A549 (cell line): ENCODE results near the gene MRPL53. TPM values are rescaled to one million over a fixed set of nuclear protein-coding genes. Genes with fewer than 3 reads are reported as not detected.

ENCODE experiments used
- ATAC-seq, 2 experiments: fragments of 200-7000 bp in 1 of 2; fragments of >200 bp in 1 of 2; cut with Nextera tagmentation in 1 of 2; cut with Tn5 transposase in 1 of 2; 3 replicates each; pipeline versions ENCODE4 v1.8.0 to v1.9.1; 2018 to 2020; ENCODE audit warnings: mild to moderate bottlenecking in 1 of 2, moderate library complexity in 1 of 2
- CTCF ChIA-PET: fragments of 300-600 bp; sonication (Branson Sonifier 250); formaldehyde crosslinking; extraction: SDS; loops from one replicate; lab custom pipeline; 2021; ENCODE audit warnings: antibody characterized with exemption, inconsistent platforms; lab: Yijun Ruan, JAX
- POLR2A ChIA-PET: fragments of 350-600 bp; formaldehyde crosslinking; extraction: SDS; loops from one replicate; lab custom pipeline; 2021; ENCODE audit warnings: antibody characterized with exemption, inconsistent platforms; lab: Yijun Ruan, JAX
- DNase-seq, 2 experiments: peaks; one replicate each; pipeline versions ENCODE4 v3.0.0 to v3.0.0-alpha.2; 2011 to 2016; ENCODE audit warnings: low read depth in 1 of 2, low spot score in 1 of 2
- FAIRE-seq: peaks from 2 replicates; lab custom pipeline; 2011; peaks lifted over from hg19 to GRCh38; lab: Jason Lieb, UNC
- H3K27ac ChIP-seq, 2 experiments: fragments of >200 bp; sonication (Bioruptor Twin); formaldehyde crosslinking; 3 replicates each; pipeline ENCODE4 v1.5.1; 2016 to 2017
- H3K4me1 ChIP-seq: fragments of >200 bp; sonication (Bioruptor Twin); formaldehyde crosslinking; 3 replicates; pipeline ENCODE4 v1.6.1; 2016
- H3K4me2 ChIP-seq: fragments of >200 bp; sonication (Bioruptor Twin); formaldehyde crosslinking; 3 replicates; pipeline ENCODE4 v1.6.1; 2016
- H3K4me3 ChIP-seq: fragments of >200 bp; sonication (Bioruptor Twin); formaldehyde crosslinking; 3 replicates; pipeline ENCODE4 v1.5.1; 2016
- H3K9me3 ChIP-seq: fragments of >200 bp; sonication (Bioruptor Twin); formaldehyde crosslinking; 3 replicates; pipeline ENCODE4 v1.6.1; 2016
- BCL3 ChIP-seq: fragments of >200 bp; sonication (Bioruptor Twin); formaldehyde crosslinking; IDR thresholded peaks from 3 replicates; pipeline ENCODE4 v1.6.1; 2016
- CBX2 ChIP-seq: fragments of 200-600 bp; sonication (generic); IDR thresholded peaks from 2 replicates; pipeline ENCODE4 v1.6.1; 2016; ENCODE audit warnings: low read depth, mild to moderate bottlenecking, borderline replicate concordance
- CEBPB ChIP-seq, 2 experiments: fragments of >200 bp in 1 of 2; sonication (Bioruptor Twin) in 1 of 2; formaldehyde crosslinking in 1 of 2; IDR thresholded peaks; 2 replicates each; pipeline ENCODE4 v1.6.1; 2012 to 2016
- CHD2 ChIP-seq: fragments of 150-350 bp; IDR thresholded peaks from 2 replicates; pipeline ENCODE4 v1.6.1; 2014; ENCODE audit warnings: low read length; ENCODE audit not compliant: partially characterized antibody
- EHMT2 ChIP-seq: fragments of 200-600 bp; sonication (generic); IDR thresholded peaks from 2 replicates; pipeline ENCODE4 v1.6.1; 2016; ENCODE audit warnings: antibody characterized with exemption, low read depth, mild to moderate bottlenecking, moderate library complexity
- EP300 ChIP-seq, 2 experiments: fragments of >200 bp; sonication (Bioruptor Twin); formaldehyde crosslinking; IDR thresholded peaks; 2 replicates in 1 of 2; 3 replicates in 1 of 2; pipeline ENCODE4 v1.6.1; 2016 to 2017
- FOSB ChIP-seq: fragments of 250-450 bp; sonication (Bioruptor Pico); IDR thresholded peaks from 2 replicates; pipeline ENCODE4 v1.5.0; 2020; ENCODE audit warnings: mild to moderate bottlenecking, moderate library complexity
- GATA3 ChIP-seq: IDR thresholded peaks from 2 replicates; pipeline ENCODE4 v1.6.1; 2012; ENCODE audit warnings: borderline replicate concordance
- HDAC2 ChIP-seq: fragments of 200-600 bp; sonication (generic); IDR thresholded peaks from 2 replicates; pipeline ENCODE4 v1.6.1; 2016
- HEYL ChIP-seq: fragments of 250-450 bp; sonication (Bioruptor Pico); IDR thresholded peaks from 2 replicates; pipeline ENCODE4 v1.8.0; 2021; ENCODE audit warnings: mild to moderate bottlenecking, moderate library complexity
- HMGXB4 ChIP-seq: fragments of 250-450 bp; sonication (Bioruptor Pico); IDR thresholded peaks from 2 replicates; pipeline ENCODE4 v1.5.0; 2021; ENCODE audit warnings: mild to moderate bottlenecking, moderate library complexity, borderline replicate concordance
- HOXA7 ChIP-seq: fragments of 250-450 bp; sonication (Bioruptor Pico); IDR thresholded peaks from 2 replicates; pipeline ENCODE4 v1.5.0; 2020; ENCODE audit warnings: mild to moderate bottlenecking, moderate library complexity
- HOXB13 ChIP-seq: fragments of 250-450 bp; sonication (Bioruptor Pico); IDR thresholded peaks from 2 replicates; pipeline ENCODE4 v1.5.0; 2020; ENCODE audit warnings: low read depth, mild to moderate bottlenecking, moderate library complexity
- HOXB5 ChIP-seq: fragments of 250-450 bp; sonication (Bioruptor Pico); IDR thresholded peaks from 2 replicates; pipeline ENCODE4 v1.5.0; 2020; ENCODE audit warnings: mild to moderate bottlenecking, moderate library complexity
- JUN ChIP-seq, 2 experiments: fragments of >200 bp; sonication (Bioruptor Twin); formaldehyde crosslinking; IDR thresholded peaks; 2 replicates in 1 of 2; 3 replicates in 1 of 2; pipeline ENCODE4 v1.6.1; 2016 to 2017
- KDM5A ChIP-seq: fragments of 200-600 bp; sonication (generic); IDR thresholded peaks from 2 replicates; pipeline ENCODE4 v1.6.1; 2016; ENCODE audit warnings: antibody characterized with exemption, mild to moderate bottlenecking
- MAFK ChIP-seq: fragments of 450-650 bp; IDR thresholded peaks from 2 replicates; pipeline ENCODE4 v1.6.1; 2014; ENCODE audit not compliant: partially characterized antibody
- MAX ChIP-seq: IDR thresholded peaks from 2 replicates; pipeline ENCODE4 v1.6.1; 2012
- MYC ChIP-seq: IDR thresholded peaks from 2 replicates; pipeline ENCODE4 v1.6.1; 2012; ENCODE audit warnings: mild to moderate bottlenecking, inconsistent platforms, low read length, improper control_type of control experiment, borderline replicate concordance
- NFE2L2 ChIP-seq: fragments of 150-350 bp; conservative IDR thresholded peaks from 2 replicates; pipeline ENCODE4 v1.6.1; 2014; ENCODE audit warnings: low read length
- NPAS2 ChIP-seq: fragments of 250-450 bp; sonication (Bioruptor Pico); IDR thresholded peaks from 2 replicates; pipeline ENCODE4 v1.8.0; 2022; ENCODE audit warnings: mild to moderate bottlenecking, moderate library complexity, borderline replicate concordance
- NR3C1 ChIP-seq: fragments of >200 bp; sonication (Bioruptor Twin); formaldehyde crosslinking; IDR thresholded peaks from 3 replicates; pipeline ENCODE4 v1.6.1; 2017
- PHF8 ChIP-seq: fragments of 200-600 bp; sonication (generic); IDR thresholded peaks from 2 replicates; pipeline ENCODE4 v1.6.1; 2016; ENCODE audit warnings: low read depth, mild to moderate bottlenecking, antibody characterized with exemption, moderate library complexity, borderline replicate concordance
- POLR2A ChIP-seq: IDR thresholded peaks from 2 replicates; pipeline ENCODE4 v1.6.1; 2012; ENCODE audit warnings: mild to moderate bottlenecking, low read length
- RAD21 ChIP-seq, 2 experiments: fragments of >200 bp in 1 of 2; sonication (Bioruptor Twin) in 1 of 2; formaldehyde crosslinking in 1 of 2; IDR thresholded peaks in 1 of 2; conservative IDR thresholded peaks in 1 of 2; 2 replicates in 1 of 2; 3 replicates in 1 of 2; pipeline ENCODE4 v1.6.1; 2012 to 2018; ENCODE audit warnings: inconsistent platforms in 1 of 2
- SMC3 ChIP-seq: fragments of >200 bp; sonication (Bioruptor Twin); formaldehyde crosslinking; IDR thresholded peaks from 3 replicates; pipeline ENCODE4 v1.6.1; 2018; ENCODE audit warnings: inconsistent platforms
- ZFP36 ChIP-seq: fragments of 450-650 bp; IDR thresholded peaks from 2 replicates; pipeline ENCODE4 v1.6.1; 2014; ENCODE audit warnings: borderline replicate concordance; ENCODE audit not compliant: partially characterized antibody
- WGBS: methylation state at CpG from one replicate; pipeline ENCODE4 v1.1.6; 2017; ENCODE audit errors: missing lambda C conversion rate; 5-methylcytosine and 5-hydroxymethylcytosine counted together
- polyA plus RNA-seq, 4 experiments: library from polyadenylated mRNA; depleted of rRNA in 3 of 4; stranded (reverse); fragments of >200 nt; fragmentation: RNase III in 1 of 4; extraction: RNeasy Plus Mini Kit Qiagen cat#74134 plus additional on column Dnase treatment in 1 of 4; gene quantifications; 2 replicates in 3 of 4; 3 replicates in 1 of 4; pipeline ENCODE4 v1.2.3, GENCODE V29; 2011 to 2017
- TF ChIP-seq, protein P1 (sequence below): fragments of 250-450 bp; sonication (Bioruptor Pico); IDR thresholded peaks from 2 replicates; pipeline ENCODE4 v1.5.0; 2020; ENCODE audit warnings: low read depth, mild to moderate bottlenecking, moderate library complexity
- TF ChIP-seq, protein P2 (sequence below): fragments of 200-600 bp; sonication (generic); IDR thresholded peaks from 2 replicates; pipeline ENCODE4 v1.6.1; 2016; ENCODE audit warnings: antibody characterized with exemption, mild to moderate bottlenecking, moderate library complexity
- TF ChIP-seq, protein P3 (sequence below): IDR thresholded peaks from 2 replicates; pipeline ENCODE4 v1.6.1; 2012

MRPL53 gene
- polyA plus RNA-seq, 2 of the 4 experiments (the other 2 are of a cell fraction), result 68.8 to 229 TPM

DNA sequence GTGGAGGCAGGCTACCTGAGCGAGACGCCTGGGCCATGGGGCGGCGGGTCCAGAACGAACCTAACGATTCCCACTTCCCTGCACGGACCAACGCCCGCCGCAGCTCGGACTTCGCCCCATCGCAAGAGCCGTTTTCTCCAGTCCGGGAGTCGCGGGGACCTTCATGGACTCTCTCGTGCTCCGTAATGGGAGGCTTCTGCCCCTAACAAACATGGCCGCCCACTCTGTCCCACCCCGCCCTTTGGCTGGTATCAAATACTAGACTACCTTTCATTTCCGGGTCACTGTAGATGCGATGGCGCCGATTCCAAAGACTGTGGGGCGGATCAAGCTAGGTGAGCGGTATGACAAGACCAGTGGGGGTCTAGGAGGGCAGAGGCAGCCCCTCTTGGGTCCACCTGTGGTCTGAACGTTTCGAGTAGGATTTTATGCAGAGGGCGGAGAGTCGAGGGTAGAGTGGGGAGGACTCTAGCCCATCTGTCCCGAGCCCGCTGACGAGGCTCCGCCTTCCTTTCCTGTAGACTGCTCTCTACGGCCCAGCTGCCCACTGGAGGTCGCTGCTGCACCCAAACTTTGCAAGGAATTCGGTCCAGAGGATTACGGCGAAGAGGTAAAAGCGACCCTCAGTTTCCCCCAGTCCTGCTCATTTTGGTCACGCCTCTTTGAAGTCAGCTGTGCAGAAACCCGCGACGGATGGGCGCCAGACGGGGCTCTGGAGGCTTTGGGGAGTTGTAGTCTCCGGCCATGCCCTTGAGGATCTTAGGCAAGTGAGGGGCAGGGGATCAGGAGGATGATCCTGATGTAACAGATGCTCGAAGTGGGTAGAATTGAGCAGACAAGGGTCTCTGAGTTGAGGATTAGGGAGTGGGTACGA lies 10.6 kb upstream of the MRPL53 start, which contains the start of the genes CCDC142 and TTC31:
Gene CCDC142 (minus strand): TSS at position 198 of the 874 bp plus-strand sequence. CDS start 161 bp downstream, at position 37.
Gene TTC31 (plus strand): TSS at position 281 of the 874 bp plus-strand sequence. CDS start 15 bp downstream, at position 296.
- H3K4me1 ChIP-seq, result peaks cover 20% of the 10 kb centered on the region
- H3K4me2 ChIP-seq, result peak within 1 kb of the TSS; percentile 96
- FAIRE-seq (no peak), ATAC-seq (peak; percentile 96 to 97), DNase-seq (peak; percentile 95 to 97)
- ChIA-PET POLR2A (interaction anchor here (0.8 to 3.1 kb wide), 16 partner anchors 10 to 108 kb away, joined by 3 to 28 read pairs (median 5); partner anchors contain the start of genes AUP1, HTRA2, INO80B and MOGS), CTCF (interaction anchor here (0.7 to 13.8 kb wide), 31 partner anchors 10 to 394 kb away, joined by 3 to 184 read pairs (median 7); partner anchors contain the start of genes AUP1, DQX1, HTRA2 and INO80B)
- peak within 1 kb of the TSS; percentile 70 for H3K4me3 ChIP-seq
- WGBS, result under 1% methylated on average over 50 of the region's 50 CpGs
- peak within 1 kb of the TSS; percentile 85 to 97 for H3K27ac ChIP-seq
- no peaks in the 10 kb centered on the region for H3K9me3 ChIP-seq
- TF ChIP-seq, protein P1, sequence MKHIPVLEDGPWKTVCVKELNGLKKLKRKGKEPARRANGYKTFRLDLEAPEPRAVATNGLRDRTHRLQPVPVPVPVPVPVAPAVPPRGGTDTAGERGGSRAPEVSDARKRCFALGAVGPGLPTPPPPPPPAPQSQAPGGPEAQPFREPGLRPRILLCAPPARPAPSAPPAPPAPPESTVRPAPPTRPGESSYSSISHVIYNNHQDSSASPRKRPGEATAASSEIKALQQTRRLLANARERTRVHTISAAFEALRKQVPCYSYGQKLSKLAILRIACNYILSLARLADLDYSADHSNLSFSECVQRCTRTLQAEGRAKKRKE (CRISPR knock-in tag), result no peak
- TF ChIP-seq HOXB5 (CRISPR knock-in tag) (0 out of 2 replicates have a peak, but pooled peaks have one; percentile 38), RAD21 (conservative IDR thresholded peaks at IDR 0.05 in 1 of 2, IDR thresholded peaks at IDR 0.05 in 1 of 2) (peak; percentile 76 to 86), GATA3 (no peak), MAX (peak; percentile 89), BCL3 (peak; percentile 77; the same call in 2 of the 3 replicates), SMC3 (peak; percentile 90), HMGXB4 (CRISPR knock-in tag) (no peak), EHMT2 (no peak), CHD2 (no peak), FOSB (CRISPR knock-in tag) (no peak), NPAS2 (CRISPR knock-in tag) (no peak), JUN (IDR thresholded peaks at IDR 0.05) (peak; percentile 88 to 93; a peak in 4 of 5 replicates), EP300 (IDR thresholded peaks at IDR 0.05) (no peak), HDAC2 (peak; percentile 94; the same call in 1 of the 2 replicates), POLR2A (peak; percentile 49), NFE2L2 (no peak), HOXB13 (CRISPR knock-in tag) (no peak), HEYL (CRISPR knock-in tag) (no peak), HOXA7 (CRISPR knock-in tag) (no peak), MYC (0 out of 2 replicates have a peak, but pooled peaks have one; percentile 10), KDM5A (peak; percentile 98), NR3C1 (no peak), MAFK (no peak), CBX2 (no peak), PHF8 (peak; percentile 84), CEBPB (IDR thresholded peaks at IDR 0.05) (0 out of 4 replicates have a peak, but pooled peaks of 1 of the 2 experiments have one; percentile 4), ZFP36 (no peak)
- TF ChIP-seq, protein P2, sequence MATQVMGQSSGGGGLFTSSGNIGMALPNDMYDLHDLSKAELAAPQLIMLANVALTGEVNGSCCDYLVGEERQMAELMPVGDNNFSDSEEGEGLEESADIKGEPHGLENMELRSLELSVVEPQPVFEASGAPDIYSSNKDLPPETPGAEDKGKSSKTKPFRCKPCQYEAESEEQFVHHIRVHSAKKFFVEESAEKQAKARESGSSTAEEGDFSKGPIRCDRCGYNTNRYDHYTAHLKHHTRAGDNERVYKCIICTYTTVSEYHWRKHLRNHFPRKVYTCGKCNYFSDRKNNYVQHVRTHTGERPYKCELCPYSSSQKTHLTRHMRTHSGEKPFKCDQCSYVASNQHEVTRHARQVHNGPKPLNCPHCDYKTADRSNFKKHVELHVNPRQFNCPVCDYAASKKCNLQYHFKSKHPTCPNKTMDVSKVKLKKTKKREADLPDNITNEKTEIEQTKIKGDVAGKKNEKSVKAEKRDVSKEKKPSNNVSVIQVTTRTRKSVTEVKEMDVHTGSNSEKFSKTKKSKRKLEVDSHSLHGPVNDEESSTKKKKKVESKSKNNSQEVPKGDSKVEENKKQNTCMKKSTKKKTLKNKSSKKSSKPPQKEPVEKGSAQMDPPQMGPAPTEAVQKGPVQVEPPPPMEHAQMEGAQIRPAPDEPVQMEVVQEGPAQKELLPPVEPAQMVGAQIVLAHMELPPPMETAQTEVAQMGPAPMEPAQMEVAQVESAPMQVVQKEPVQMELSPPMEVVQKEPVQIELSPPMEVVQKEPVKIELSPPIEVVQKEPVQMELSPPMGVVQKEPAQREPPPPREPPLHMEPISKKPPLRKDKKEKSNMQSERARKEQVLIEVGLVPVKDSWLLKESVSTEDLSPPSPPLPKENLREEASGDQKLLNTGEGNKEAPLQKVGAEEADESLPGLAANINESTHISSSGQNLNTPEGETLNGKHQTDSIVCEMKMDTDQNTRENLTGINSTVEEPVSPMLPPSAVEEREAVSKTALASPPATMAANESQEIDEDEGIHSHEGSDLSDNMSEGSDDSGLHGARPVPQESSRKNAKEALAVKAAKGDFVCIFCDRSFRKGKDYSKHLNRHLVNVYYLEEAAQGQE, result no peak; the same call in 1 of the 2 replicates
- TF ChIP-seq, protein P3, sequence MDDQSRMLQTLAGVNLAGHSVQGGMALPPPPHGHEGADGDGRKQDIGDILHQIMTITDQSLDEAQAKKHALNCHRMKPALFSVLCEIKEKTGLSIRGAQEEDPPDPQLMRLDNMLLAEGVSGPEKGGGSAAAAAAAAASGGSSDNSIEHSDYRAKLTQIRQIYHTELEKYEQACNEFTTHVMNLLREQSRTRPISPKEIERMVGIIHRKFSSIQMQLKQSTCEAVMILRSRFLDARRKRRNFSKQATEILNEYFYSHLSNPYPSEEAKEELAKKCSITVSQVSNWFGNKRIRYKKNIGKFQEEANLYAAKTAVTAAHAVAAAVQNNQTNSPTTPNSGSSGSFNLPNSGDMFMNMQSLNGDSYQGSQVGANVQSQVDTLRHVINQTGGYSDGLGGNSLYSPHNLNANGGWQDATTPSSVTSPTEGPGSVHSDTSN, result 0 out of 2 replicates have a peak, but pooled peaks have one; percentile 44
